WTC11 (cell line): ENCODE data around the gene EIF4E. TPM values are rescaled to one million over a fixed set of nuclear protein-coding genes. Genes with fewer than 3 reads are reported as not detected.

Experiments
- ATAC-seq: fragments of 200-7000 bp; cut with Tn5 transposase; 2 replicates; pipeline ENCODE4 v1.10.0; 2021; ENCODE audit warnings: mild to moderate bottlenecking, moderate library complexity
- CTCF ChIA-PET: fragments of 300-600 bp; sonication (Branson Sonifier 250); formaldehyde crosslinking; loops from one replicate; lab custom pipeline; 2021; ENCODE audit warnings: antibody characterized with exemption; lab: Charles Lee
- POLR2A ChIA-PET: fragments of 350-600 bp; sonication (Branson Sonifier 250); formaldehyde crosslinking; loops from one replicate; lab custom pipeline; 2021; ENCODE audit warnings: antibody characterized with exemption; lab: Charles Lee
- DNase-seq: peaks from one replicate; pipeline ENCODE4 v3.0.0; 2021; ENCODE audit warnings: low spot score
- H3K27ac Mint-ChIP-seq: 2 replicates; pipeline ENCODE4 v1.8.0; 2021; ENCODE audit warnings: mixed read lengths
- H3K27me3 Mint-ChIP-seq: 2 replicates; pipeline ENCODE4 v1.8.0; 2021; ENCODE audit warnings: low read depth, mild to moderate bottlenecking, moderate library complexity, mixed read lengths
- H3K36me3 Mint-ChIP-seq: 2 replicates; pipeline ENCODE4 v1.8.0; 2021; ENCODE audit warnings: mixed read lengths
- H3K4me1 Mint-ChIP-seq: 2 replicates; pipeline ENCODE4 v1.8.0; 2022; ENCODE audit warnings: mixed read lengths
- H3K4me3 Mint-ChIP-seq: 2 replicates; pipeline ENCODE4 v1.8.0; 2021; ENCODE audit warnings: mild to moderate bottlenecking, moderate library complexity, mixed read lengths
- H3K9me3 Mint-ChIP-seq: 2 replicates; pipeline ENCODE4 v1.8.0; 2021; ENCODE audit warnings: mixed read lengths
- ATF6 ChIP-seq: sonication (generic); formaldehyde crosslinking; IDR thresholded peaks from 2 replicates; pipeline ENCODE4 v1.8.1; 2023; ENCODE audit warnings: mild to moderate bottlenecking, missing genetic modification reagents
- ELF4 ChIP-seq: sonication (generic); formaldehyde crosslinking; IDR thresholded peaks from 2 replicates; pipeline ENCODE4 v1.8.1; 2022; ENCODE audit warnings: low read depth, mild to moderate bottlenecking, moderate library complexity, missing genetic modification reagents
- ESRRA ChIP-seq: sonication (generic); formaldehyde crosslinking; IDR thresholded peaks from 2 replicates; pipeline ENCODE4 v1.8.1; 2022; ENCODE audit warnings: mild to moderate bottlenecking, missing genetic modification reagents, borderline replicate concordance
- FOXJ3 ChIP-seq: sonication (generic); formaldehyde crosslinking; IDR thresholded peaks from 2 replicates; pipeline ENCODE4 v1.9.0; 2021; ENCODE audit warnings: missing genetic modification reagents, mild to moderate bottlenecking, borderline replicate concordance
- FOXP1 ChIP-seq: sonication (generic); formaldehyde crosslinking; IDR thresholded peaks from 2 replicates; pipeline ENCODE4 v1.8.0; 2022; ENCODE audit warnings: missing genetic modification reagents, mild to moderate bottlenecking, moderate library complexity, borderline replicate concordance
- HMGA2 ChIP-seq: fragments of 250-450 bp; sonication (Bioruptor Pico); IDR thresholded peaks from 2 replicates; pipeline ENCODE4 v1.4.0; 2021; ENCODE audit warnings: mild to moderate bottlenecking, moderate library complexity
- HMGXB4 ChIP-seq: sonication (generic); formaldehyde crosslinking; IDR thresholded peaks from 2 replicates; pipeline ENCODE4 v1.8.1; 2023; ENCODE audit warnings: mild to moderate bottlenecking, moderate library complexity, missing genetic modification reagents
- NR2C2 ChIP-seq: sonication (generic); formaldehyde crosslinking; IDR thresholded peaks from 2 replicates; pipeline ENCODE4 v1.8.0; 2022; ENCODE audit warnings: mild to moderate bottlenecking, missing genetic modification reagents
- NR3C1 ChIP-seq: sonication (generic); formaldehyde crosslinking; conservative IDR thresholded peaks from 2 replicates; pipeline ENCODE4 v1.8.1; 2023; ENCODE audit warnings: low read depth, mild to moderate bottlenecking, missing genetic modification reagents
- PRDM15 ChIP-seq: sonication (generic); formaldehyde crosslinking; IDR thresholded peaks from 2 replicates; pipeline ENCODE4 v1.8.0; 2022; ENCODE audit warnings: missing genetic modification reagents
- PRRX2 ChIP-seq: fragments of 250-450 bp; sonication (Bioruptor Pico); IDR thresholded peaks from 2 replicates; pipeline ENCODE4 v1.8.0; 2021; ENCODE audit warnings: mild to moderate bottlenecking
- RELA ChIP-seq: sonication (generic); formaldehyde crosslinking; IDR thresholded peaks from 2 replicates; pipeline ENCODE4 v1.8.1; 2022; ENCODE audit warnings: missing genetic modification reagents, mild to moderate bottlenecking, borderline replicate concordance
- RORB ChIP-seq: fragments of 250-450 bp; sonication (Bioruptor Pico); IDR thresholded peaks from 2 replicates; pipeline ENCODE4 v1.9.0; 2021; ENCODE audit warnings: mild to moderate bottlenecking
- STAT6 ChIP-seq: sonication (generic); formaldehyde crosslinking; conservative IDR thresholded peaks from 2 replicates; pipeline ENCODE4 v1.8.1; 2023; ENCODE audit warnings: mild to moderate bottlenecking, low read depth, missing genetic modification reagents, moderate library complexity
- TCF7 ChIP-seq: sonication (generic); formaldehyde crosslinking; IDR thresholded peaks from 2 replicates; pipeline ENCODE4 v1.8.0; 2022; ENCODE audit warnings: mild to moderate bottlenecking, low read depth, missing genetic modification reagents, moderate library complexity
- USF1 ChIP-seq: sonication (generic); formaldehyde crosslinking; IDR thresholded peaks from 2 replicates; pipeline ENCODE4 v1.8.0; 2022; ENCODE audit warnings: mild to moderate bottlenecking, missing genetic modification reagents
- ZNF121 ChIP-seq: sonication (generic); formaldehyde crosslinking; IDR thresholded peaks from 2 replicates; pipeline ENCODE4 v1.8.0; 2023; ENCODE audit warnings: missing genetic modification reagents
- ZNF396 ChIP-seq: fragments of 250-450 bp; sonication (Bioruptor Pico); IDR thresholded peaks from 2 replicates; pipeline ENCODE4 v1.8.0; 2021; ENCODE audit warnings: mild to moderate bottlenecking, moderate library complexity, borderline replicate concordance
- ZNF423 ChIP-seq: fragments of 250-450 bp; sonication (Bioruptor Pico); IDR thresholded peaks from 2 replicates; pipeline ENCODE4 v2.1.2; 2022; ENCODE audit warnings: mild to moderate bottlenecking, moderate library complexity
- total RNA-seq: library from RNA; stranded (reverse); gene quantifications from 3 replicates; pipeline ENCODE4 v1.2.3, GENCODE V29; 2021

Gene EIF4E
- total RNA-seq, 1 experiment from 2014 or later: 174 TPM

- no peak overlapping the region for H3K27ac Mint-ChIP-seq
- ChIA-PET CTCF (no interaction called here), POLR2A (no interaction called here)
- no peak overlapping the region for H3K4me3 Mint-ChIP-seq
- H3K4me1 Mint-ChIP-seq: no peaks in the 10 kb centered on the region
- H3K9me3 Mint-ChIP-seq: no peaks in the 10 kb centered on the region
- DNase-seq (no peak), ATAC-seq (no peak)
- no peaks in the 10 kb centered on the region for H3K36me3 Mint-ChIP-seq
- H3K27me3 Mint-ChIP-seq: no peaks in the 10 kb centered on the region
- TF ChIP-seq RORB (no peak), STAT6 (CRISPR knock-in tag) (no peak), FOXJ3 (CRISPR knock-in tag) (no peak), ZNF396 (CRISPR knock-in tag) (no peak), ZNF423 (no peak), PRDM15 (CRISPR knock-in tag) (no peak), FOXP1 (no peak), ZNF121 (CRISPR knock-in tag) (no peak), PRRX2 (CRISPR knock-in tag) (no peak), TCF7 (no peak), RELA (CRISPR knock-in tag) (no peak), NR2C2 (CRISPR knock-in tag) (no peak), USF1 (CRISPR knock-in tag) (no peak), HMGA2 (CRISPR knock-in tag) (no peak), ELF4 (CRISPR knock-in tag) (no peak), ESRRA (no peak), NR3C1 (CRISPR knock-in tag) (no peak), ATF6 (CRISPR knock-in tag) (no peak), HMGXB4 (no peak)
Measured at GRCh38 chr4:98864560-98864959, 64.4 kb downstream of the EIF4E start.
